Activated naive CD4-positive, alpha-beta T cell treated with Interleukin-2 at 50 U/mL for 16 hours (primary cell): Measurements from ENCODE around the gene SHKBP1.
"Not testable (repeated sequence)": the region's sequence is repeated elsewhere in the genome, so short reads cannot be mapped to it uniquely, and the experiment has no call there.

Experiments
- DNase-seq: peaks from one replicate; pipeline ENCODE4 v3.0.0-alpha.2; 2020

The SHKBP1 gene

DNA sequence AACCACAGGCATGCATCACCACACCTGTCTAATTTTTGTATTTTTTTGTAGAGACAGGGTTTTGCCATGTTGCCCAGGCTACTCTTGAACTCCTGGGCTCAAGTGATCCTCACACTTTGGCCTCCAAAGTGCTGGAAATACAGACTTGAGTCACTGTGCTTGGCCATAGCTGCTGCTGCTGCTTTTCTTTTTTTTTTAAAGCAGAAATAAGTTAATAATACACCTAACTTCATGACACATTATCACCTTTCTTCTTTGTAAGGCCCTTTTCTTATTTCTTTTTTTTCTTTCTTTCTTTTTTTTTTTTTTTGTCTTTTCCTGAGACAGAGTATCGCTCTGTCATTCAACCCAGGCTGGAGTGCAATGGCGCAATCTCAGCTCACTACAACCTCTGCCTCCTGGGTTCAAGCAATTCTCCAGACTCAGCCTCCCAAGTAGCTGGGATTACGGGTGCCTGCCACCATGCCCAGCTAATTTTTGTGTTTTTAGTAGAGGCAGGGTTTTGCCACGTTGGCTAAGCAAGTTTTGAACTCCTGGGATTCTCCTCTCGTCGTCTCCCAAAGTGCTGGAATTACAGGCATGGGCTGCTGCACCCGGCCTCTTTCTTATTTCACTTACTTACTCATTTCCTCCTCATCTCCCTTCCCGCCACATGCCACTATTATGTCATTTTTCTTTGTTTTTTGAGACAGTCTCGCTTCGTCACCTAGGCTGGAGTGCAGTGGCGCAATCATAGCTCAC lies 8.7 kb downstream of the SHKBP1 start:
- DNase-seq: no peak

DNA sequence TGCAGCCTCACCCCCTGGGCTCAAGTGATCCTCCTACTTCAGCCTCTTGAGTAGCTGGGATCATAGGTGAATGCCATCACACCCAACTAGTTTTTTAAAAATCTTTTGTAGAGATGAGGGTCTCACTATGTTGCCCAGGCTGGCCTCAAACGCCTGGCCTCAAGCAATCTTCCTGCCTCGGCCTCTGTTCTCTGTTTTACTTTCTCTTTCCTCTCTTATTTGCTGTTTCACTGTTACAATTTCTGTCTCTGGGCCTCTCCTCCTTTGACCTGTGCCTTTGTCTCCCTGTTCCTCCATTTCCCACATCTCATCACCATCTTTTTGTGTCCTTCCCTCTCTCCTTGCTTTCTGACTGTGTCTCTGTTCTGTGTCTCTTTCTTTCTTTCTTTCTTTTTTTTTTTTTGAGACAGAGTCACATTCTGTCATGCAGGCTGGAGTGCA lies 9.3 kb downstream of the SHKBP1 start:
- DNase-seq: no peak

DNA sequence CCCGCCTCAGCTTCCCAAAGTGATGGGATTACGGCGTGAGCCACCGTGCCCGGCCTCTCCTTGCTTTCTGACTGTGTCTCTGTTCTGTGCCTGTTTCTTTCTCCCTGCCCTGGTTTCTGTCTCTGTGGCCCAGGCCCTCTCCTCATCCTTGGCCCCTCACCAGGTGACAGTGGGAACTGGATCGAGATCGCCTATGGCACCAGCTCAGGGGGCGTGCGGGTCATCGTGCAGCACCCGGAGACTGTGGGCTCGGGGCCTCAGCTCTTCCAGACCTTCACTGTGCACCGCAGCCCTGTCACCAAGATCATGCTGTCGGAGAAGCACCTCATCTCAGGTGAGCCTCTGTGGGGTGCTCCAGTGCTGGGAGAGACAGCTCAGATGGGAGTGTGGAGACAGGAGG lies 9.9 kb downstream of the SHKBP1 start:
- DNase-seq: no peak

DNA sequence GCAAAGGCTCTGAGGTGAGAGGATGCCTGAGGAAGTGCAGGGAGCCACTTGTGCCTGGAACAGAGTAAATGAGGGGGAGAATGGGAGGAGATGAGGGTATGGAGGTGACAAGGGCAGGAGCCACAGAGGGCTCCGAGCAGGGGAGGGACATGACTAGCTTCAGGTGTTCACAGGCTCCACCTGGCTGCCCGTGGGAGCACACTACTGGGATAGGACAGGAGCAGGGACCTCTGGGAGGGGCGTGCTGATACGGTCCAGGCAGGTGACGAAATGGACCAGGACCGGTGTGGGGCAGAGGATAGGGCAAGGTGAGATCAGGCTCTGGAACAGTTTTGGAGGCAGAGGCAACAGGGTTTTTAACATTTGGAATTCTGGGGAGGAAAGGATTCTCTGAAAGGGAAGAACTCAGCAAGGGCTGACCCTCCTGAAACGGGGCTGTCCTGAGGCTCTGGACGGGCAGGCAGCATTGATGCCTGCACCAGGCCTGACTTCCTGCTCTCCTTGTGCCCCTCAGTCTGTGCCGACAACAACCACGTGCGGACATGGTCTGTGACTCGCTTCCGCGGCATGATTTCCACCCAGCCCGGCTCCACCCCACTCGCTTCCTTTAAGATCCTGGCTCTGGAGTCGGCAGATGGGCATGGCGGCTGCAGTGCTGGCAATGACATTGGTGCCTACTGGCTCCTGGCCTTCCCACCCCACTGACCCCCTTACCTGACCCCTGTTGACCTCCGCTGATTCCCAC lies 11.6 kb downstream of the SHKBP1 start:
- no peak for DNase-seq

DNA sequence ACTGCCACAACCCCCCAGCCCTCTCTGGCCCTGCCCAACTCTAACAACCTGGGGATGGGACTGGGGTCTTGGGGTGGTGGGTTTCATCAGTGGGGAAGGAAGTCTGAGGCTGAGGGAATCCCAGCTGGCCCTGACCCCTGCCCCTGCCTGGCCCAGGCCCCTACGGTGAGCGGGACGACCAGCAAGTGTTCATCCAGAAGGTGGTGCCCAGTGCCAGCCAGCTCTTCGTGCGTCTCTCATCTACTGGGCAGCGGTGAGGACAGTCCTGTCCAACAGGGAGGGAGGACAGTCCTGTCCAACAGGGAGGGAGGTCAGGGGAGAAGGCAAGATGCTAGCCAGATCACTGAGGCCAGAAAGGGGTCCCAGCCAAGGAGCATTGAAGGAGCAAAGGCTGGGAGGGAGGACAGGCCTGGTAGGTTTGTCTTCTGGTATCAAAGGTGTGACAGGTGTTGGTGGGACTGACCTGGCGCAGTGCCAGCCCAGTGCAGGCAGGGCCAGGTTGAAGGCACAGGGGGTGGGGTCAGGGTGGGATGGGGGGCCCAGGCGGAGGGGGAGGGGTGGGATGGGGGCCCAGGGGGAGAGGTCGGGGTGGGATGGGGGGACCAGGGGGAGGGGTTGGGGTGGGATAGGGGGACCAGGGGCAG lies 12.4 kb downstream of the SHKBP1 start:
- no peak for DNase-seq

DNA sequence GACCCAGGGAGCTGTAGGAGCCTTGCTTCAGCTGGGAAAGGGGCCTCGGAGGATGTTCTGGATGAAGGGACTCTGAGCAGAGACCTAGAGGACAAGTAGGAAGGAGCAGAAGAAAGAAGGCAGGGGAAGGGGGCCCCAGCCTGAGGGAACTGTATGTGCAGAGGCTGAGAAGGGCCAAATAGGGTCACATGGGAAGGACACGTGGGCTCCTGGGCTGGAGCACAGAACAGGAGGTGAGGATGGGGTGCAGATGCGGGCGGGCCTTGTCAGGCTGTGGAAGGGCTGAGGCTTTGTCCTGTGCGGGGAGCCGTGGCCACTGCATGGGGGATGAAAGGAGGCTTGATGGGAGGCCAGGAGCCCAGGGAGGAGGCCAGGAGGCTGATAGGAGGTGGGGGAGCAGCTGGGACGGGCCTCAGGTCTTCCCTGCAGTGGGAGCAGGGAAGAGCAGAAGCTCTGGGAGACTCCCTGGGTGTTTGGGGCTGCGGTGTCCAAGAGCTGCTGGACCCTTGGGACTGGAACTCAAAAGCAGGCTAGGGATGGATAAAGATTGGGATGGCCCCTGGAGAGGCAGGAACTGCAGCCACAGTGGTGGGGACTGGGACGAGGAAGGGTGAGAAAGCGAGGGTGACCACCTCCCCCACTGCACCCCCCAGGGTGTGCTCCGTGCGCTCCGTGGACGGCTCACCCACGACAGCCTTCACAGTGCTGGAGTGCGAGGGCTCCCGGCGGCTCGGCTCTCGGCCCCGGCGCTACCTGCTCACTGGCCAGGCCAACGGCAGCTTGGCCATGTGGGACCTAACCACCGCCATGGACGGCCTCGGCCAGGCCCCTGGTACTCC lies 13.1 kb downstream of the SHKBP1 start:
- no peak for DNase-seq

DNA sequence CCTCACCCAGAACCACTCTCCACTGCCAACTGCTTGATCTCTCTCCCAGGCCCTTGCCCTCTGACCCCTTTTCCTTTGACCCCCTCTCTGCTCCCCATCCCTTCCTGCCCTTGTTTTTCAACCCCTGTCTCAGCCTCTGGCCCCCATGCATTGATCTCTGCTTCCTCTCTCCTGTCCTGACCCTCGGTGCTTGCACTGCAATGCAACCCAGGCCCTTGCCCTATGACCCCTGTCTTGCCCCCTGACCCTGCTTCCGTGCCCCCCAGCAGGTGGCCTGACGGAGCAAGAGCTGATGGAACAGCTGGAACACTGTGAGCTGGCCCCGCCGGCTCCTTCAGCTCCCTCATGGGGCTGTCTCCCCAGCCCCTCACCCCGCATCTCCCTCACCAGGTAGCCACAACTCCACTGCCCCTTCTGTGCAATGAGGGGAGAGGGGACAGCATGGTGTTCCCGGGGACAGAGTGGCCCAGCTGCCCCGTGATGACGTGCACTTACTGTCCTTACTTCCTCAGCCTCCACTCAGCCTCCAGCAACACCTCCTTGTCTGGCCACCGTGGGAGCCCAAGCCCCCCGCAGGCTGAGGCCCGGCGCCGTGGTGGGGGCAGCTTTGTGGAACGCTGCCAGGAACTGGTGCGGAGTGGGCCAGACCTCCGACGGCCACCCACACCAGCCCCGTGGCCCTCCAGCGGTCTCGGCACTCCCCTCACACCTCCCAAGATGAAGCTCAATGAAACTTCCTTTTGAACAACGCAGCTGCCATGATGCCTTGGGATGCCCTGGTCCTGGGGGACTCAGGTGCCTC lies 14.0 kb downstream of the SHKBP1 start:
- DNase-seq: no peak

DNA sequence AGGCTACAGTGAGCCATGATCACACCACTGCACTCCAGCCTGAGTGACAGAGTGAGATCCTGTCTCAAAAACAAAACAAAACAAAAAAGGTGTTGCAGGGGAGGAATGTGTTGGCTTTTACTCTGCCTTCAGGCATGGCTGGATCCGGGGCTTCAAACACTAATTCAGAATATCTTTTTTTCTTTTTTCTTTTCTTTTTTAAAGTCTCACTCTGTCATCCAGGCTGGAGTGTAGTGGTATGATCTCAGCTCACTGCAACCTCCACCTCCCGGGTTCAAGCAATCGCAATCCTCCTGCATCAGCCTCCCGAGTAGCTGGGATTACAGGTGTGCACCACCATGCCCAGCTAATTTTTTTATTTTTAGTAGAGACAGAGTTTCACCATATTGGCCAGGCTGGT lies 15.1 kb downstream of the SHKBP1 start:
- DNase-seq: not testable (repeated sequence)

DNA sequence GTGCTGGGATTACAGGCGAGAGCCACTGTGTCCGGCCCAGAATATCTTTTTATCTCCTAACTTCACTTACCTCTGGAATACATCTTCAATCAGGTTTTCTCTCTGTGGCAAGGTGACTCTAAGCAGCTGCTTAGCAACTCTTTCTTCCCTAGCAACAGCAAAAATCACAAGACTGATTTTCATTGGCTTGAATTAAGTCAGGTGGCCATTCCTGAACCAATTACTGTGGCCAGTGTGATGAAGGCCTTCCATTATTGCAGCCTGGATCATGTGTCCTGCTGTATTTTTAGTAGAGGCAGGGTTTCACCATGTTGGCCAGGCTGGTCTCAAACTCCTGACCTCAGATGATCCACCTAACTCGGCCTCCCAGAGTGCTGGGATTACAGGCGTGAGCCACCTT lies 15.5 kb downstream of the SHKBP1 start:
- no peak for DNase-seq

DNA sequence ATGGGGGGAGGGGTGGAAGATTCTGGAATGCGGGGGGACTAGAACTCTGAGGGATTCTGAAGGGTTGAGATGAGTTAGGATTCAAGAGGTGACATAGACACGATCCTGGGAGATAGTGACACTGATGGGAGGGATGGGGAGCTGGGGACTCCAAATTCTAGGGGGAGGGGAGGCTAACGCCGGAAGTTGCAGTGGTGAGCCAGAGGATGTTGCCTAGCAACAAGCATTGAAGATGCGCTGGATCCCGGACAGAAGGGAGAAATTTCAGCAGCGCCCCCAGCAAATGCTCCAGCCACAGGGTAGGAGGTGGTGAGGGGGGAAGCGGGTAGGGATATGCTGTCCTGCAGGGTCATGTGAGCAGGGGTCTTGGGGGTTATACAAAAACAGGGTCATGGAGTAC lies 17.6 kb downstream of the SHKBP1 start:
- DNase-seq: no peak

DNA sequence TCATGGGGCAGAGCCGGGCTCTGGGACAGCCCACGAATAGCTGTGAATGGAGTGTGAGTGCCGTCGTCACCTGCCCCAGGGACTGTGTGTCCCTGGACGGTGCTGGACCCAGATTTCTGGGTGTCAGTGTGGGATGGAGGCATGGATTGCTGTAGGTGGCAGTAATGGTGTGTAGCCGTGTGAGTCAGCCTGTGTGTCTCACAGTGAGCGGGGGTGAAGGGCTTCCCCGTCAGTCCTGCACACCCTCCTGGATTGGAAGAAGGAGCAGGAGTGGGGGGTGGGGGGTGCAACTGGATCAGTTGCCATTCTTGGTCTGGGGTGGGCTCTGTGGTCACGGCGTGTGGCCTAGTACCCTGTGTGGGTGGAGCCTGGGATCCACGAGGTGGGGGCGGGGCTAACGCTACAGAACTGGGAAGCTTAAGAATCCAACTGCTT lies 18.0 kb downstream of the SHKBP1 start:
- no peak for DNase-seq

DNA sequence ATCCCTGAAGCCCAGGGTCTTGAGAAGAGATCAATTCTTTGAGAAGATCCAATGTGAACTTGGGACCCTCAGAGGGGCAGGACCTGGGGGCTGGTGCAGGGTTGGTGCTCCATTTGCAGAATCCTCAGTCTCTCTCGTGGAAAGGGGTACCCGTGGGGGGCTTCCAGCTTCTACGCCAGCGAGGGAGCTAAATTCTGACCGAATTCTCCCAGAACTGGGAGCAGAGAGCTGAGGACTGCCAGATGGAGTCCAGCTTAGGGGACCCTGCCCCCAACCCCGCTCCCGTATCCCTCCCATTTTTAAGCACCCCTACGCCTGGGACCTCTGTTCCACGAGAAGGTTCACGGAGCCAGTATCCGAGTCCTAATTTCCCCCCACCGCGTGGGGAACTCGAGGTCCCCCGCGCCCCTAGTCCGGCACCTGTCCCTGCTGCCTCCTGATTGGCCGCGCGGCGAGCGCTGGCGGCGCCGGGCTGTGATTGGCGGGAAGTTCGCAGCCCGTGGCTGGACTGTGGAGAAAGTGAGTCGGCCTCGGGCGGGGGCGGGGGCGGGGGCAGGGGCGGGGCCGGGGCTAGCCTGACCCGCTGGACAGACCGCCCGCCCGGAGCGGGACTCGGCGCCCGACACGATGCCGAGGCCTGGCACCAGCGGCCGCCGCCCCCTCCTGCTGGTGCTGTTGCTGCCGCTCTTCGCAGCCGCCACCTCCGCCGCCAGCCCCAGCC lies 20.1 kb downstream of the SHKBP1 start:
- no peak for DNase-seq

DNA sequence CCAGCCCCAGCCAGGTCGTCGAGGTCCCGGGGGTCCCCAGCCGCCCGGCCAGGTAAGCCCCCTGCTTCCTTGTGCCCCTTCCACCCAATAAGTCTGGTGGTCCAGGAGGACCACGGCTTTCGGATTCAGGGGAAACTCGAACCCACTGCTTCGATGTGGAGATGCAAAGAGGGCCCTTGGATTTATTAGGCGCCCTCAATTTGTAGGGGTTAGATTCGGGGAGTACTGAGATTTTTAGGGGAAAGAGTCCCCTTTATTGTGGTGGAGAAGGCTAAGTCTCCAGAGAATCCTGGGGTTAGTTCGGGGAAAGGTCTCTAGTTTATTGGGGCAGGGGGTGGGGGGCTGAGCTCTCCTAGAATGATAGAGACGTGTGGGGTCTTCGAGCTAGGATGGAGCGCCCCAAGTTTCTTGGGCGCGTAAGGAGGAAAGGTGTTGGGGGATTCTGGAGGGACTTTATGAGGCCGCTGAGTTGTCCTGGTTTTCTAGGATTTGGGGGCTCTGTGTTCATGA lies 20.7 kb downstream of the SHKBP1 start:
- DNase-seq: no peak

DNA sequence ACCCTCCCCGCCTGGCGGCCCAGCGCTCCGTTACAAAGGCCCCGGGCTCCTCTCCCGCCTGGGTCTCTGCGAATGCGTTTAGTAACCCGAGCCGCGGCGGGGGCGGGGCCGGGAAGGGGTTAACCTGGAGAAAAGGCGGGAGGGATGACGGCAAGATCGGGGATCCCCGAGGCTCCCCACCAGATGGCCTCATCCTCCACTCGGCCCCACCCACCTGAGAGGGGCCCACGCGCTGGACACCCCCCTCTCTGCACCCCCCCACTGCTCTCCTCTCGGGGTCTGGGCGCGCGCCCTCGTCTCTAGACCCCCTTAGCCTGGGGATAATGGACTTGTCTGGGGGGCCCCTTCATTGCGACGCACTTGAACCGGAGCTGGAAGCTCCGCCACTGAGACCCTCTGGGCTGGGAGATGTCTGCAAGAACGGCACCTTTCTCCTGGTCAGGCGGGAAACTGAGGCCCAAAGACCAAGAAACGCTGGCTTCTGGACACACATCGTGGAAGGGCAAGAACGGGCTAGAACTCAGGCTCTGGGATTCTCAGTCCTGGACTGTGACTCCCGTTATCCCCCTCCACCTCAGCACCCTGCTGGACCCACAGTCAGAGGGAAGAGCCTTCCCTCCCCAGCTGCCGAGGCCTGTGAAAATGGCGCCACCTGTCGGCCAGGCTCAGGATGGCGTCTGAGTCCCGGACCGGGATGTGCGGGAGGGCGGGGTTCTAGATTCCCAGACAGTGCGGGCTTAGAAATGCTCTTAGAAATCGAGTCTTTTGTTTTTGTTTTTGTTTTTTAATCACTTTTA lies 21.6 kb downstream of the SHKBP1 start:
- peak; percentile 86 for DNase-seq

DNA sequence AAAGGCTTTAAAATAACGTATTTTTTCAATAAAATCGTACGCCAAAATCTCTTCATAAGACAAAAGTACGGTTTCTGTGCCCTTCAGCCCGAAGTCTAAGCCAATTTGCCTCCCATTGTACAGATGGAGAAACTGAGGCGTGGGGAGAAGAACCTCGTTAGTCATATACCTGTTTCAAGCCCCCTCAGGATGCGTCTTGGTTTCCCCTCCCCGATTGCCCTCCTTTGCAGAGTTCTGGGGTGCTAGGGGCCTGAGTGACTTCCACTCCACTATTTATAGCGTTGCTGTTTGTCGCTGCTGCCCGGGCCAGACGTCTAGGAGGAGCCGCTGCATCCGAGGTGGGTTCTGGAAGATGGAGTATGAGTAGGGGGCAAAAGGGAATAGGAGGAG lies 22.2 kb downstream of the SHKBP1 start:
- DNase-seq: no peak

DNA sequence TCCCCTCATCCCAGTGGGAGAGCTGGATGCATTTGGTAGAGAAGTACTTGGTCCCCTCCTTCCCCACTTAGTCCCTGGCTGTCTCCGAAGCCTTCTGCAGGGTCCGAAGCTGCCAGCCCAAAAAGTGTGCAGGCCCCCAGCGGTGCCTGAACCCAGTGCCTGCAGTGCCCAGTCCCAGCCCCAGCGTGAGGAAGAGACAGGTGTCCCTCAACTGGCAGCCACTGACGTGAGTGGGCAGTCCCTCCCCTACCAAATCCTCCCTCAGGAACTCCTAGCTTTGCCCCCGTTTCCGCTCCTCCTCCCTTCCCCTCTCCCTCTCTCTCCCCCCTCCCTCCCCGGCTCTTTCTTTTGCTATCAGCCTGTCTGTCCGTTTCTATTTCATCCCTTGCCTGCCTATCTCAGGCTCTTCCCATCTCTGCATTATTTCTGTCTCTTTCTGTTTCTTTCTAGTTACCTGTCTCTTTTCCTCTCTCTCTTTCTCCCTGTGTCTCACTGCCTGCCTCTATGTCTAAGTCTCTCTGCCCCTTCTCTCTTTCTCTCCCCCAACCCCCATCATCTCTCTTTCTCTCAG lies 22.7 kb downstream of the SHKBP1 start:
- peak; percentile 19 for DNase-seq

DNA sequence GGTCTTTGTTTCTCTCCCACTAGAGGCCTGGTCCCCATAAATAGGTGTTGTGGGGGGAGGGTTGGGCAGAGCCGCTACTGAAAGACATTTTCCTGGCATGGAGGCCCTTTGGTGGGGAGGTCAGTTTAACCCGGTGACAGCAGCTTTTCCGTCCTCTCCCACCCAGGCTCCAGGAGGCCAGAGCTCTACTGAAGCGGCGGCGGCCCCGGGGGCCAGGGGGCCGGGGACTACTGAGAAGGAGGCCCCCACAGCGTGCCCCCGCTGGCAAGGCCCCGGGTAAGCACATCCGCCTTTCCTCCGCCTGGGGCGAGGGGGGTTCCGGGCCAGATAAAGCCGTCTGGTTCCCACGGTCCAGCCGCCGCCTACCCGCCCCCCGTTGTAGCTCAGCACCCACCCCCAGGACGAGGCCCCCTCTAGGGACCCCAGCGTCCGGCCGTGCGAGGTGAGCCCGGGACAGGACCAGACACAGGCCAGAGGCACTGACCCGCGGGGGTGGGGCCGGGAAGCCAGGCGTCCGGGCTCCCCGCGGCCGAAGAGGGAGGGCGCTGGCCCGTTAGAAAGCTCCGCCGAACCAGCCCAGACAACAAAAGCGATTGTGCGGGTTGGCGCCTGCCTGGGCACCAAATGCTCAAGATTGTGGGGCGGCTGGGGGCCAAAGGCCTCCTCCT lies 23.4 kb downstream of the SHKBP1 start:
- DNase-seq: no peak

DNA sequence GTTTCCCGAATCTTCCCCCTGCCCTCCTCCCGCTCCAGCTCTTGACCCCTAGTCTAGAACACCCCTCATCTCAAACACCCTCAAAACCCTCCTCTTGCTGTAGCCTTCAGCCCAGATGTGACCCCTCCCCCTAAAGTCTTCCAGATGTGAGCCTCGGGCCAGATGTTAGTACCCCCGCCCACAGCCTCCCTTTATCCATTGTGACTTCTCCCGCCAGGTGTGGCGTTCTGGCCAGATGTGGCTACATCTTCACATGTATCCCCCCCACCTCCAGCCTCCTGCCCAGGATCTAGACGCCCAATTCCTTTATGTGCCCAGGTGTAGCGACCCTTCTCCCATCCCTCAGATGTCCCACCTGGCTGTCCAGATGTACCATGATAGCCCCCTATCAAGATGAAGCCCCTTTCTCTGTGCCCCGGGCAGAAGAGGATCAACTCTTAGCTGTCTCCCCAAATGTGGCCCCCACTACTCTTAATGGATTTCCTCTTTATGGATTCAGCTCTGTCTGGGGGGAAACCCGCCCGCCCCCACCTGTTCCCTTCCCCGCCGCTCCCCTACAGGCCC lies 24.0 kb downstream of the SHKBP1 start:
- DNase-seq: no peak
